ENCODE data around the gene LRRC4. TPM values are rescaled to one million over a fixed set of nuclear protein-coding genes. Genes with fewer than 3 reads are reported as not detected.

LRRC4 gene
- total RNA-seq, 1 experiment from 2014 or later: 10.4 TPM

DNA sequence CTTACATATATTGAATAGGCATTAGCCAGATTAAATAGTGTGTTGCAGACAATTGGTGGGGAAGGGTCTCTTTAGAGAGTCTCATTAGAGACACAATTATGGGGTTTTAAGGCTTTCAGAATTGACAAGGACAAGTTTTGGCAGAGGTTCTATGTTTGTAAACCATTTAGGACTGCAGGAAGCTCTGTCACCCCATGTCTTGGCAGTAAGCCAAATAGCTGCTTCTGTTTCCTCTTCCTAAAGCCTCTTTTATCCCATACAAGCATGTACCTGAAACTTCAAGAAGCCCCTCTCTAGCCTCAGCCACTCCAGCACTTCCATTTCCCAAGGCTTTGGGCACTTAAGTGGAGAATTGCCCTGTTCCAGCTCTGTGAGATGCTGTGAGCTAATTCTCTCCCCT is 21.8 kb upstream of the LRRC4 start:
- no peaks in the 10 kb centered on the region for H3K79me1 ChIP-seq (ENCODE audit: insufficient read depth, low read depth, low read length, poor library complexity, severe bottlenecking)
- Mint-ChIP-seq H3K9me3 (no peaks in the 10 kb centered on the region), H3K4me1 (no peaks in the 10 kb centered on the region; a peak in 1 of 4 replicates), H3K27ac (no peak overlapping the region), H3K36me3 (ENCODE audit: insufficient read depth in 1 of 3, low read depth in 3 of 3) (no peaks in the 10 kb centered on the region; a peak in 2 of 7 replicates), H3K4me3 (no peak overlapping the region), H3K27me3 (ENCODE audit: low read depth) (no peaks in the 10 kb centered on the region)
- H3K18ac ChIP-seq (ENCODE audit: insufficient read length, low read depth, low read length): no peak overlapping the region
- no peak overlapping the region for H4K91ac ChIP-seq (ENCODE audit: insufficient read length, low read depth, low read length)
- no peak overlapping the region for H3K9ac ChIP-seq (ENCODE audit: extremely low read depth, insufficient read length, low read length)
- H2BK20ac ChIP-seq (ENCODE audit: low read depth, low read length, poor library complexity, severe bottlenecking): no peak overlapping the region
- H4K5ac ChIP-seq (ENCODE audit: insufficient read length, low read depth, low read length): no peak overlapping the region
- no peak overlapping the region for H2BK5ac ChIP-seq (ENCODE audit: insufficient read length, low read length)
- no peak overlapping the region for H3K4me2 ChIP-seq (ENCODE audit: insufficient read depth, insufficient read length, low read length)
- no peaks in the 10 kb centered on the region for H3K4me1 ChIP-seq (ENCODE audit: insufficient read depth, low read length)
- H3K14ac ChIP-seq (ENCODE audit: insufficient read depth, low read length): no peak overlapping the region
- H3K23ac ChIP-seq (ENCODE audit: insufficient read length, low read depth, low read length): no peak overlapping the region
- no peak overlapping the region for H2BK12ac ChIP-seq (ENCODE audit: insufficient read length, low read depth, low read length)
- no peak overlapping the region for H3K56ac ChIP-seq (ENCODE audit: insufficient read length, low read depth, low read length)
- H2BK15ac ChIP-seq (ENCODE audit: low read depth, low read length): no peak overlapping the region
- no peak overlapping the region for H4K8ac ChIP-seq (replicated peaks; ENCODE audit: insufficient read length, low read depth, low read length)
- H2BK120ac ChIP-seq (ENCODE audit: low read depth, low read length, poor library complexity, severe bottlenecking): no peak overlapping the region
- no peaks in the 10 kb centered on the region for H3K9me3 ChIP-seq (ENCODE audit: control insufficient read depth, low read depth, low read length)
- no peaks in the 10 kb centered on the region for H3K23me2 ChIP-seq (ENCODE audit: insufficient read length, low read depth, low read length, poor library complexity, severe bottlenecking)
- no peaks in the 10 kb centered on the region for H4K20me1 ChIP-seq (ENCODE audit: control insufficient read depth, insufficient read depth, insufficient read length)
- no peaks in the 10 kb centered on the region for H3K79me2 ChIP-seq (ENCODE audit: insufficient read depth, low read length)
- H3T11ph ChIP-seq (ENCODE audit: low read length): no peak overlapping the region
- no peak overlapping the region for H2AFZ ChIP-seq (ENCODE audit: low read length)
- no peaks in the 10 kb centered on the region for H3K27me3 ChIP-seq (ENCODE audit: insufficient read depth, low read length)
- no peak overlapping the region for H2AK5ac ChIP-seq (ENCODE audit: insufficient read length, low read length)
- DNase-seq: no peak
- H3K27ac ChIP-seq (ENCODE audit: insufficient read length, low read depth, low read length): no peak overlapping the region
- H3K4ac ChIP-seq (ENCODE audit: low read depth, low read length): no peak overlapping the region
- no peak for TF ChIP-seq CTCF (conservative IDR thresholded peaks at IDR 0.05)
